GM12878 (cell line): Measurements from ENCODE around the gene NXPH1. TPM values are rescaled to one million over a fixed set of nuclear protein-coding genes. Genes with fewer than 3 reads are reported as not detected.

Experiments used
- ATAC-seq: fragments of 200-7000 bp; cut with Tn5 transposase; 3 replicates; pipeline ENCODE4 v1.9.1; 2020; ENCODE audit warnings: mild to moderate bottlenecking, moderate library complexity
- BruUV-seq: library from RNA; stranded (reverse); fragments of 400-500 nt; replicated peaks from 2 replicates; lab custom pipeline; 2021; lab: Mats Ljungman, UMichigan
- CTCF ChIA-PET: fragments of 300-600 bp; sonication (Branson Sonifier 250); formaldehyde crosslinking; extraction: SDS; loops from one replicate; lab custom pipeline; 2021; ENCODE audit warnings: inconsistent platforms; lab: Yijun Ruan, JAX
- POLR2A ChIA-PET: fragments of 350-600 bp; formaldehyde crosslinking; extraction: SDS; loops from one replicate; lab custom pipeline; 2021; ENCODE audit warnings: inconsistent platforms; lab: Charles Lee
- RAD21 ChIA-PET: fragments of 300-600 bp; sonication (Branson Sonifier 250); formaldehyde crosslinking; loops from one replicate; lab custom pipeline; 2023; ENCODE audit warnings: antibody characterized with exemption; ENCODE audit not compliant: unreplicated experiment; lab: Charles Lee
- SMC1A ChIA-PET: fragments of 300-600 bp; sonication (Branson Sonifier 250); formaldehyde crosslinking; loops from one replicate; lab custom pipeline; 2023; ENCODE audit not compliant: unreplicated experiment, uncharacterized antibody; lab: Charles Lee
- DNase-seq: peaks from one replicate; pipeline ENCODE4 v3.0.0-alpha.2; 2011; ENCODE audit warnings: low read depth, low spot score
- FAIRE-seq: peaks from 3 replicates; lab custom pipeline; 2011; peaks lifted over from hg19 to GRCh38; lab: Jason Lieb, UNC
- H2AFZ ChIP-seq: 2 replicates; pipeline ENCODE4 v1.6.0; 2011; ENCODE audit warnings: low read depth, low read length, control low read depth; ENCODE audit not compliant: control insufficient read depth
- H3K27ac ChIP-seq: 2 replicates; pipeline ENCODE4 v1.5.1; 2011; ENCODE audit warnings: control low read depth; ENCODE audit not compliant: control insufficient read depth, insufficient read depth
- H3K27me3 ChIP-seq, 2 experiments: replicated peaks in 1 of 2; 2 replicates each; pipeline versions ENCODE4 v1.6.0 to v1.6.1; 2011; ENCODE audit warnings: low read length in 1 of 2; ENCODE audit not compliant: control insufficient read depth in 2 of 2, insufficient read depth in 2 of 2
- H3K36me3 ChIP-seq, 2 experiments: 2 replicates each; pipeline ENCODE4 v1.5.1; 2011; ENCODE audit warnings: low read length in 1 of 2; ENCODE audit not compliant: control insufficient read depth in 2 of 2, insufficient read depth in 2 of 2
- H3K4me1 ChIP-seq: 2 replicates; pipeline ENCODE4 v1.6.1; 2011; ENCODE audit warnings: mild to moderate bottlenecking, low read length, moderate library complexity, mixed read lengths; ENCODE audit not compliant: control insufficient read depth, insufficient read depth
- H3K4me2 ChIP-seq: 2 replicates; pipeline ENCODE4 v1.6.0; 2011; ENCODE audit warnings: control low read depth; ENCODE audit not compliant: control insufficient read depth, insufficient read depth
- H3K4me3 ChIP-seq: fragments of 200-600 bp; sonication (generic); 2 replicates; pipeline ENCODE4 v1.5.1; 2016
- H3K79me2 ChIP-seq: 2 replicates; pipeline ENCODE4 v1.6.0; 2011; ENCODE audit warnings: low read length; ENCODE audit not compliant: control insufficient read depth, insufficient read depth
- H3K9ac ChIP-seq: 2 replicates; pipeline ENCODE4 v1.8.0; 2011; ENCODE audit warnings: low read length, control low read depth, mixed read lengths; ENCODE audit not compliant: control insufficient read depth, insufficient read depth
- H3K9me3 ChIP-seq: replicated peaks from 3 replicates; pipeline ENCODE4 v1.5.1; 2011; ENCODE audit warnings: mild to moderate bottlenecking, low read length; ENCODE audit not compliant: control insufficient read depth, insufficient read depth
- H4K20me1 ChIP-seq: 2 replicates; pipeline ENCODE4 v1.6.0; 2011; ENCODE audit not compliant: control insufficient read depth, insufficient read depth
- BCL11A ChIP-seq: IDR thresholded peaks from 2 replicates; pipeline ENCODE4 v1.6.1; 2011; ENCODE audit warnings: low read depth, low read length
- CUX1 ChIP-seq: IDR thresholded peaks from 2 replicates; pipeline ENCODE4 v1.6.1; 2012; ENCODE audit warnings: improper control_type of control experiment, low read depth, low read length; ENCODE audit not compliant: insufficient replicate concordance
- FOS ChIP-seq: IDR thresholded peaks from 3 replicates; pipeline ENCODE4 v1.6.1; 2011; ENCODE audit warnings: borderline replicate concordance; ENCODE audit not compliant: insufficient read length; ENCODE audit errors: extremely low read depth
- IKZF1 ChIP-seq: fragments of 450-650 bp; conservative IDR thresholded peaks from 2 replicates; pipeline ENCODE4 v1.6.1; 2017; ENCODE audit warnings: antibody characterized with exemption, mild to moderate bottlenecking
- PBX3 ChIP-seq: IDR thresholded peaks from 2 replicates; pipeline ENCODE4 v1.6.1; 2011; ENCODE audit warnings: mild to moderate bottlenecking, low read depth, low read length, moderate library complexity; ENCODE audit not compliant: insufficient replicate concordance
- RUNX3 ChIP-seq: IDR thresholded peaks from 2 replicates; pipeline ENCODE4 v1.6.1; 2012; ENCODE audit warnings: low read length, inconsistent platforms
- SPI1 ChIP-seq: IDR thresholded peaks from 2 replicates; pipeline ENCODE4 v1.6.1; 2011; ENCODE audit warnings: low read depth, mild to moderate bottlenecking, low read length, moderate library complexity, borderline replicate concordance; ENCODE audit not compliant: insufficient read depth
- ZNF207 ChIP-seq: fragments of 450-650 bp; IDR thresholded peaks from 2 replicates; pipeline ENCODE4 v1.6.1; 2014; ENCODE audit warnings: antibody characterized with exemption, mild to moderate bottlenecking, borderline replicate concordance
- WGBS: methylation state at CpG from one replicate; pipeline ENCODE4 v1.1.6; 2016; ENCODE audit warnings: low lambda C conversion rate; ENCODE audit not compliant: insufficient replicate concordance, insufficient coverage; ENCODE audit errors: missing lambda C conversion rate; 5-methylcytosine and 5-hydroxymethylcytosine counted together
- in situ Hi-C: fragments of 300-500 bp; cut with MboI; formaldehyde crosslinking; loops from 9 replicates; pipeline ENCODE4 v1.14.3; 2018; ENCODE audit warnings: mixed read lengths
- intact Hi-C: fragments of 100-400 bp; cut with micrococcal nuclease; formaldehyde crosslinking; loops from one replicate; pipeline ENCODE4 v1.14.2; 2022; ENCODE audit not compliant: unreplicated experiment
- polyA plus RNA-seq, 11 experiments: library from polyadenylated mRNA; depleted of rRNA in 4 of 11; unstranded in 6 of 11; stranded (reverse) in 5 of 11; fragments of >200 nt; fragmentation: Nextera tagmentation in 4 of 11; fragmentation: Illumina TruSeq in 1 of 11; extraction: Ambion mirVana in 4 of 11; extraction: Trizol in 1 of 11; gene quantifications; 1 replicate in 1 of 11; 2 replicates in 10 of 11; pipeline versions ENCODE4 v1.2.1 to v1.2.3, GENCODE V29; 2011 to 2016; ENCODE audit warnings: inconsistent platforms in 2 of 11, missing spikeins in 2 of 11, low read depth in 1 of 11
- total RNA-seq, 4 experiments: library from RNA; depleted of rRNA in 3 of 4; stranded (reverse); fragments of >200 nt in 3 of 4; fragmentation: Illumina TruSeq in 1 of 4; extraction: Trizol in 1 of 4; gene quantifications; 2 replicates each; pipeline versions ENCODE4 v1.2.1 to v1.2.3, GENCODE V29; 2013 to 2021
- TF ChIP-seq, protein P1 (sequence below): fragments of 450-650 bp; IDR thresholded peaks from 2 replicates; pipeline ENCODE4 v1.6.1; 2016; ENCODE audit warnings: mild to moderate bottlenecking

NXPH1 gene
- total and polyA plus RNA-seq, 10 of the 15 experiments (the other 5 are each of a cell fraction or from before 2014, with no cell fraction given): 0.06 to 0.34 TPM; not detected in 8

DNA sequence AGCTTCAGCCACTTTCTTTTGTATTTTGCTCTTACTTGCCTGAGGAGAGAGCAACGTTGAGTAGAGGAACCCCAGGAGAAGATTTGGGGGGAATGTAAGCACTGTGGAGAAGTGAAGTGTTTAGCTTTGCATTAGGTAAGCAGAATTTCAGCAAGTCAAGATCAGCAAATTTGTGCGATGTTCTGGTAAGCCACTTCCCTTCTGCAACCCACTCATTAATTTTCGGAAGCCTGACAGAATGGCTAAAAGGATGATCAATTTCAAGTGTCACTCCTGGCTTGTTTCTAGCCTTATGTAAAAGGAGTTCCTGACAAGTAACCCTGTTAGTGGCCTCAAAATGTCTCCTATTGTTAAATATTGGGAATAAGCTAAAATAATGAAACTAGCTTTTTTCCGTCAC, 48.5 kb upstream of the NXPH1 start:
- Histone ChIP-seq H3K27ac (no peak overlapping the region), H3K36me3 (no peaks in the 10 kb centered on the region), H4K20me1 (no peaks in the 10 kb centered on the region), H3K9me3 (no peaks in the 10 kb centered on the region), H3K79me2 (no peaks in the 10 kb centered on the region), H3K9ac (no peak overlapping the region), H3K4me3 (0 out of 2 replicates have a peak overlapping the region, but pooled peaks have one; percentile 33), H2AFZ (no peak overlapping the region), H3K27me3 (no peaks in the 10 kb centered on the region), H3K4me1 (peaks cover 21% of the 10 kb centered on the region), H3K4me2 (no peak overlapping the region)
- ChIA-PET POLR2A (no interaction called here), CTCF (interaction anchor here (1.0 to 1.7 kb wide), 2 partner anchors 13 to 34 kb away, joined by 3 to 4 read pairs; no protein-coding TSS in a partner anchor), SMC1A (interaction anchor here (1.6 kb wide), 1 partner anchor 13 kb away, joined by 4 read pairs; no protein-coding TSS in a partner anchor), RAD21 (interaction anchor here (1.8 kb wide), 1 partner anchor 13 kb away, joined by 4 read pairs; no protein-coding TSS in a partner anchor)
- ATAC-seq: peak; percentile 36
- TF ChIP-seq PBX3 (peak; percentile 75), SPI1 (peak; percentile 58; the same call in 1 of the 2 replicates), IKZF1 (0 out of 2 replicates have a peak, but pooled peaks have one; percentile 15), ZNF207 (no peak), BCL11A (0 out of 2 replicates have a peak, but pooled peaks have one; percentile 18), RUNX3 (peak; percentile 82), CUX1 (peak; percentile 49), FOS (no peak)
- TF ChIP-seq, protein P1, sequence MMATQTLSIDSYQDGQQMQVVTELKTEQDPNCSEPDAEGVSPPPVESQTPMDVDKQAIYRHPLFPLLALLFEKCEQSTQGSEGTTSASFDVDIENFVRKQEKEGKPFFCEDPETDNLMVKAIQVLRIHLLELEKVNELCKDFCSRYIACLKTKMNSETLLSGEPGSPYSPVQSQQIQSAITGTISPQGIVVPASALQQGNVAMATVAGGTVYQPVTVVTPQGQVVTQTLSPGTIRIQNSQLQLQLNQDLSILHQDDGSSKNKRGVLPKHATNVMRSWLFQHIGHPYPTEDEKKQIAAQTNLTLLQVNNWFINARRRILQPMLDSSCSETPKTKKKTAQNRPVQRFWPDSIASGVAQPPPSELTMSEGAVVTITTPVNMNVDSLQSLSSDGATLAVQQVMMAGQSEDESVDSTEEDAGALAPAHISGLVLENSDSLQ: peak; percentile 86
- peak; percentile 25 for DNase-seq
- in situ Hi-C loops: no loop called here
- intact Hi-C loops: no loop called here
- peak; percentile 65 for FAIRE-seq
- BruUV-seq: no TSS peak
- WGBS: 44% methylated on average over 4 of the region's 4 CpGs
